Activated CD4-positive, CD25-positive, alpha-beta regulatory T cell (primary cell): ENCODE results near the gene LAMA2.

Source experiments
- DNase-seq, 4 experiments: peaks; one replicate each; lab custom pipeline; 2025; lab: John Stamatoyannopoulos, UW

Gene LAMA2

GRCh38 chr6:128914051-128914450 lies 31.1 kb downstream of the LAMA2 start:
- no peak for DNase-seq

GRCh38 chr6:128918886-128919285 lies 35.9 kb downstream of the LAMA2 start:
- DNase-seq, result no peak

- DNase-seq, result no peak
Observed at GRCh38 chr6:128919412-128920180, 36.7 kb downstream of the LAMA2 start.

- DNase-seq, result no peak
Observed at GRCh38 chr6:128925765-128926164, 42.8 kb downstream of the LAMA2 start.

GRCh38 chr6:128929869-128930268 lies 46.9 kb downstream of the LAMA2 start:
- no peak for DNase-seq

GRCh38 chr6:128930321-128930720 lies 47.4 kb downstream of the LAMA2 start:
- no peak for DNase-seq

- no peak for DNase-seq
Observed at GRCh38 chr6:128932061-128932460, 49.1 kb downstream of the LAMA2 start.

GRCh38 chr6:128950864-128951263 lies 67.9 kb downstream of the LAMA2 start:
- DNase-seq, result no peak

- no peak for DNase-seq
Observed at GRCh38 chr6:128952902-128953301, 70.0 kb downstream of the LAMA2 start.

- no peak for DNase-seq
Observed at GRCh38 chr6:128954308-128955043, 71.5 kb downstream of the LAMA2 start.

GRCh38 chr6:128963561-128963960 lies 80.6 kb downstream of the LAMA2 start:
- no peak for DNase-seq

GRCh38 chr6:128964233-128964755 lies 81.4 kb downstream of the LAMA2 start:
- DNase-seq, result no peak

GRCh38 chr6:128964771-128965170 lies 81.8 kb downstream of the LAMA2 start:
- no peak for DNase-seq

GRCh38 chr6:128966934-128967333 lies 84.0 kb downstream of the LAMA2 start:
- no peak for DNase-seq

GRCh38 chr6:128979071-128979470 lies 96.1 kb downstream of the LAMA2 start:
- no peak for DNase-seq

- DNase-seq, result no peak
Observed at GRCh38 chr6:128981716-128982115, 98.8 kb downstream of the LAMA2 start.

- no peak for DNase-seq
Observed at GRCh38 chr6:128990360-128990759, 107.4 kb downstream of the LAMA2 start.

- no peak for DNase-seq
Observed at GRCh38 chr6:128990915-128991314, 108.0 kb downstream of the LAMA2 start.

- DNase-seq, result no peak
Observed at GRCh38 chr6:128993166-128993565, 110.2 kb downstream of the LAMA2 start.

- no peak for DNase-seq
Observed at GRCh38 chr6:128997880-128998279, 114.9 kb downstream of the LAMA2 start.

- DNase-seq, result no peak
Observed at GRCh38 chr6:129006724-129007514, 124.0 kb downstream of the LAMA2 start.

- DNase-seq, result no peak
Observed at GRCh38 chr6:129007701-129008373, 124.9 kb downstream of the LAMA2 start.
